ENCODE measurements around the gene PRF1.
"Not testable (repeated sequence)": the region's sequence is repeated elsewhere in the genome, so short reads cannot be mapped to it uniquely, and the experiment has no call there.

The PRF1 gene

DNA sequence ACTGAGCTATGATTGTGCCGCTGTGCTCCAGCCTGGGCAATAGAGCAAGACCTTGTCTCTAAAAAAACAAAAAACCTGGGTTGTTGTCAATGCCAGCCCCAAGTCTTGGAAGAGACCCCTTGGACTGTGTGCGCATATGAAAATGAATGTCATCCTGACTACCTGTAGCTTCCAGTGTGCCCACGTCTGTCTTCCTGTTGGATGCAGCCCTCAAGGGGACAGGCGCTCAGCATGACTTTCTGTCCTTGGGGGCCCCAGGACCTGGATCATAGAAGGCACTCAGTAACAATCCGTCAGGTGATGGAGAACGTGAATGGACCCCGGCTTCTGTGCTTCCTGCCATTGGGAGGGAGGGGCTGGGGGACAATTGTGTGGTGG is 9.0 kb downstream of the PRF1 start:
- no peak for DNase-seq (ENCODE audit: low read depth in 2 of 2)

- DNase-seq (ENCODE audit: low read depth in 2 of 2) = no peak
Measured at GRCh38 chr10:70592746-70593512, 9.6 kb downstream of the PRF1 start.

DNA sequence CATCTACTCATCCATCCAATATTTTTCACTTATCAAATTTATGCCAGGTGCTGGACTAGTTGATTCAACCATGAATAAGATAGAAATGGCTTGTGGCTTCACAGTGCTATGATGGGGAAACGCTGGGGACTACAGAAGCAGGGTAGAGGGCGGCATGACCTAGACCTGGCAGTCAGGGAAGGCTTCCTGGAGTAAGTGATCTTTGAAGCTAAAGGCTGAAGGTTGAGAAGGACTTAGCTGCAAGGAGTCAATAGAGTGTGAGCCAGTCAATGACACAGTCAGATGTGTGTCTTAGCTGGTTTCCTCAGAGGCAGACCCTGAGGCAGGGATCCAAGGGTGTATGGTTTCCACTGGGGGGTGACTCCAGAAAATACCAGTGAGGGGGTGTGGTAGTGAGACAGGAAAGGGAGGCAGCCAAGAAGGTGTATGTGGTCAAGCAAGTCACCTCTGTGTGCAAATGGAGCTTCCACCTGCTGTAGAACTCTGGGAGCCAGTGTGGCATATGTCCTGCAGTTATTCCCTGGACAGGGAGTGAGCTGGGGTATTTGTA is 10.3 kb downstream of the PRF1 start:
- no peak for DNase-seq (ENCODE audit: low read depth in 2 of 2)

- no peak for DNase-seq (ENCODE audit: low read depth in 2 of 2)
Measured at GRCh38 chr10:70590655-70591416, 11.7 kb downstream of the PRF1 start.

GRCh38 chr10:70589762-70590654 is 12.5 kb downstream of the PRF1 start:
- no peak for DNase-seq (ENCODE audit: low read depth in 2 of 2)

DNA sequence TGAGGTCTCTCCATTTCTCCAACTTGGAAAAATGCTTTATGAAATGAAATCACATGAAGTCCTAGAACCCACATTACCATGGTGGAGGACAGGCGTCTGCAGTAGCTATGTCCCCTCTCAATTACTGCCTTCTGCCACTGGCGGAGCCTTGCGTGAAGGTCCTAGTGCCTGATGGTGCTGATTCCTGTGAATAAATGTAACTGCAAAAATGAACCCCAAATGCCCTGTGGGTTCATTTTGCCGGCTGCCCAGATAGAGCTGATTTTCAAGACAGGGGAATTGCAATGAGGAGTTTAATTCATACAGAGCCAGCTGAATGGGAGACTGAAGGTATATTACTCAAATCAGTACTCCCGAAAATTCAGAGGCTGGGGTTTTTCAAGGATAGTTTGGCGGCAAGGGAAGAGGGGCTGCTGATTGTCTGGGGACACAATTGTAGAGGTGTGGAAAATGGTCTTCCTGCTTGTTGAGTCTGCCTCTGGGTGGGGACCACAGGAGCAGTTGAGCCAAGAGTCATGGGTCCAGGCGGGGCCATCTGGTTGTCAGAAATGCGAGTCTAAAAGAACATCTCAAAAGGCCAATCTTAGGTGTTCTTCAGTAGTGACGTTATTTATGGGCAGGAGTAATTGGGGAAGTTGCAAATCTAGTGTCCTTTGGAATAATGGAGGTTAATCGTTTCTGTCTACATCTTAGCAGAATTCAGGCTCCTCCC is 13.5 kb downstream of the PRF1 start:
- DNase-seq (ENCODE audit: low read depth in 2 of 2) = no peak

DNA sequence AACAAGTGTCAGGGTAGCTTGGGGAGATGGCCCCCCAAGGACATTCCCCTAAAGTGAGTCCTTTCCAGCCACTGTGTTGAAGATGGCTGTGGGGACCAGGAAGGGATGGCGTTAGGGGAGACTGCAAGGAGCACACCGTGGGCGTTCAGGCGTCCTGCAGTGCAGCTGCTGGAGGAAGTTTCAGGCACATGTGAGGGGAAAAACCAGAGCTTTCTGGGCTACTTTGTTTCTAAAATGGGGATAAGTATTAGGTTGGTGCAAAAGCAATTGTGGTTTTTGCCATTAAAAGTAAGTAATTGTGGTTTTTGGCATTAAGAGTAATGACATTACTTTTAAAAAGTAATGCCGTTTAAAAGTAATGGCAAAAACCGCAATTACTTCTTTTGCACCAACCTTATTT is 14.3 kb downstream of the PRF1 start:
- no peak for DNase-seq (ENCODE audit: low read depth in 2 of 2)

GRCh38 chr10:70587045-70587658 is 15.4 kb downstream of the PRF1 start:
- no peak for DNase-seq (ENCODE audit: low read depth in 2 of 2)

GRCh38 chr10:70586348-70586930 is 16.1 kb downstream of the PRF1 start:
- DNase-seq (ENCODE audit: low read depth in 2 of 2) = no peak

DNA sequence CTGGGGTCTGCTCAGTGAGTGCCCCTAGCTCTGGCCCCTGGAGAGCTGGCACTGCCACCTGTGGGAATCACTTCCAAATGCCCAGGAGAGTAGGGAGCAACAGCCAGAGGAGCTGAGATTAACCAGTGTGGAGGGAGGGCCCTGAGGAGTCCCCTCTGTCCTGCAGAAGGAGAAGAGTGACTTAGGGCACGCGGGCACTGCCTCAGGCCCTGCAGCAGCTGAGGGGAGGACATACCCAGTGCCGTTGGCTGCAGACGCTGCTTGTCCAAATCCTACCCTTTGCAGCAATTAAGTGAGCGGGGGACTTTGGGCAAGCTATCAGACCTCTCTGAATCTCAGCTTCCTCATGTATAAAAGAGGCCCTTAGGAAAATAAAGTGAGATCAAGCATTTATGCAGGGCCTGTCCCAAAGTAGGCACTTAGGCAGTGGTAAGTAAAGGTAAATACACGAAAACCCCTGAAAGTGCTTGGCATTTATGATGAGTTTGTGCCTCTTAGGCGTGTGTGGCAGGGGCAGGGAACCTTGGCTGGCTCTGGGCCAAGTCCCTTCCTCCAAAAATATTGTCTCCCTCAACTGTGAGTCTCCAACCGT is 16.9 kb downstream of the PRF1 start:
- DNase-seq (ENCODE audit: low read depth in 2 of 2) = no peak

DNA sequence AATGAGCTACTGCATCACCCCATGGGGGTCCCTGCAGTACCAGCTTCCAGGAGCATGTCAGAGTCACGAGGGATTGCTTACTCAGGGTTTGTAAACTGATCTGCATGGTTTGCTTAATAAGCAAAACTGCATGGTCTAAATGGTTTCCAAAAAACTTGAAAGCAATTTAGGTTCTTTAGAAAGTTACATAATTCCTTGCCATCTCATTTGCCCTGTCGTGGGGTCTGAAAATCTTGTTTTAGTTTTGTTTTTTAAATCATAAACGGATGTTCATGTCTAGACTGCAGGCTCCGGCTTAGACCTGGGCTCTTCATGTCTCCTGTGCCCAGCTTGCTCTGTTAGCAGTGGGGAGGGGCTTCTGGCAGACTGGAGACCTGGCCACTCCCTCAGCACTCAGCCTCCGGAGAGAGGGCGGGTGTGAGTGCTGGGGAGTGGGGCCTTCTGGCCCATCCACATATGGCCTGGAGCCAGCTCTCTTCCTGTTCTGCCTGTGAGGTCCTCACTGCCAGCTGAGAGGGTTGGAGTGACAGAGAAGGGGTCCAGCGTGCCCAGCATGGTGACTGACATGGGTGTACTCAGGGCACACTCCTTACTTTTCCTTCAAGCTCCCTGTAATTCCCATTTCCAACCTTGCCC is 17.5 kb downstream of the PRF1 start:
- no peak for DNase-seq (ENCODE audit: low read depth in 2 of 2)

DNA sequence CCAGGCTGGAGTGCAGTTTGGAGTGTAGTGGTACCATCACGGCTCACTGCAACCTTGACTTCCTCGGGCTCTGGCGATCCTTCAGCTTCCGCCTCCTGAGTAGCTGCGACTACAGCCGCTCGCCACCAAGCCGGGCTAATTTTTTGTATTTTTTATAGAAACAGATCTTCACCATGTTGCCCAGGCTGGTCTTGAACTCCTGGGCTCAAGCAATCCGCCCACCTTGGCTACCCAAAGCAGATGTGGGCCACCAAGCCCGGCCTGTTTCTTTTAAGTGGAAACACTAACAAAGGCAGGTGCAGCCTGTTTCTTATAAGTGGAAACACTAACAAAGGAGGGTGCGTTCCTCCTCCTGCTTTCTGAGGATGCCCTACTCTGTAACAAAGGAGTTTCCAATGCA is 18.2 kb downstream of the PRF1 start:
- DNase-seq (ENCODE audit: low read depth in 2 of 2) = no peak

- no peak for DNase-seq (ENCODE audit: low read depth in 2 of 2)
Measured at GRCh38 chr10:70583669-70584037, 18.9 kb downstream of the PRF1 start.

DNA sequence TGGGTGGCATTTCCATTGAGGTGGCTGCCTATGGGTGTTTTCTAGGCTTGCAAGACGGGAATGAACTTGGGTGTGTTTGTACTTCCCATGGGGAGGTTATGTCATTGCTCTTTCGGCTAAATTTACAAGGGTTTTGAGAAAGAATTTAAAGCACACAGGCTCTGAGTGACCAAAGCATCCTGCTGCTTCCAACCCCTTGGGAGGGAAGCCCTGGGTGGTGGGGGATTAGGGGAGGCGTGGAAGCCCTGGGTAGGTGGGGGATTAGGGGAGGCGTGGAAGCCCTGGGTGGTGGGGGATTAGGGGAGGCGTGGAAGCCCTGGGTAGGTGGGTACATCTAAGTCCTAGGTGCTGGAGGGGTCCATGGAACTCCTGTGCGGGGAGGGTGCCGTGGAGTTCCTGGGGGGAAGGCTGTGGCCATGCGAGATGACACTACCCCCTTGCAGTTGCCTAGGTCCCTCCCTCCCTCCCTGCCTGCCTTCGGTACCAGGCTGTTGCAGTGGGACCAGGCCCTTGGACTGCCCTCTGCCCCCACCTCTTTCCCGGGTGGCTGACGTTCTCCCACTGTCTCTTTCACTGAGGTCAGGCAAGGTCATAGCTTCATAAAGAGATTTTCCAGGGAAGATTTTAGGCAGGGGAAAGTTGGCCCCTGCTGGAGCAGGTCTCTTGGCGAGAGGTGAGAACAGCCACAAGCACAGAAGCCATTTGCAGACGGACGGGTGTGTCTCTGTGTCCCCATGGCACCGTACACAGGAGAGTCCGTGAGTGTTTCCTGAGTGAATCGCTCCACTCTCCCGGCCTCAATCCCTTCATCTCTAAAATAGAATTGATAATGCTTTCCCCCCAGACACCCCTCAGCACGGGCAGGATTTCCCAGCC is 19.5 kb downstream of the PRF1 start:
- no peak for DNase-seq (ENCODE audit: low read depth in 2 of 2)

- not testable (repeated sequence) for DNase-seq (ENCODE audit: low read depth in 2 of 2)
Measured at GRCh38 chr10:70581176-70581575, 21.4 kb downstream of the PRF1 start.

DNA sequence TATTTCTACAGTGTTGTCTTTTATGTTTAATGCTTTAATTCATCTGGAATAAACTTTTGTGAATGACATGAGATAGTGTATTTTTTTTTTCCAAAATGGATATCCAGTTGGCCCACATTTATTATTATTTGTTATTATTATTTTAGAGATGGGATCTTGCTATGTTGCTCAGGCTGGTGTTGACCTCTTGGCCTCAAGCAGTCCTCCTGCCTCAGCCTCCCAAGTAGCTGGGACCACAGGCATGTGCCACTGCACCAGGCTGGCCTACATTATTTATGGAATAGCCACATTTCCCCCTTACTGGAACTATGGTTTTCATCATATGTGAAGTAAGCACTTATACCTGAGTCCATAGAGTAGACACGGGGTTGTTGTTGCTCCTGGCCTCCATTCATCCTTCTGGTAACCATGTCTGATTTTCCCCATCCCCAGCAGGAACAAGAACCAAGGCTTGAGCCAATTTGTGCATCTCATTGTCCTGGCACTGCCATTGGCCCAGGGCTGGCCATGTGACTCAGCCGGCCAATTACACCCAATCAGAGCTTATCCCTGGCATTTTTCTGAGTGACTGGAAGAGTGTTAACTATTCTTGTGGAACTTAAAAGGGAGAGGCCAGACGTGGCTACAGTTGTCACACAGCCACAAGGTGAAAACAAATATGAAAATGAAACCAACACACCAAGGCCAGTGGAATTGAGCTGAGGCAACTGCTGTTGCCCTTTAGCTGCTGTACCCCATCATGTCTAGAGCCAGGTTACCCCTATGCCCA is 23.1 kb downstream of the PRF1 start:
- no peak for DNase-seq (ENCODE audit: low read depth in 2 of 2)

DNA sequence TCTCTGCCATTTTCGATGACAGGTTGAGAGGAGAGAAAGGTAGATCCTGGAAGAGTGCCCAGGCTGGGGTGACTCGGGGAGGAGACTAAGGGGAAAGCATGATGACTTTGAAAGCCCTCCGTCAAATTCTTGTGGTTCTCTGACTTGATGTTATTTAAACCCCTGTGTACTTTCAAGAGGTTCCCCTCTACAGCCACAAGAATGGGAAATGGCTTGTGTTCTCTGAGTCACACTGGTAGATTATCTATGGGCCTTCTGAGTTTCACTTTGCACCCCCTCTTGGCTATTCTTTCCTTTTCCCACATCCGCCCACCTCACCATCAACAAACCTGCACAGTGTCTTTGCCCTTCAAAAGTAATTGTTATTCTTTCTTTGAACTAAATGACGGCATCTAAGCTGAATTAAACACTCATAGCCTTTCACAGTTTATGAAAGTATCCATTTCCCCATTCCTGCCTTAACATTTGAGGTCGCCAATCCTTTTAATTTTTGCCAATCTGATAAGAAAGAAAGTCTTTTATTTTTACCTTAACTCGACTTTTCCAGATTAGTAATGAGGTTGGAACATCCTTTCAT is 24.1 kb downstream of the PRF1 start:
- no peak for DNase-seq (ENCODE audit: low read depth in 2 of 2)
